GM18520 (cell line): ENCODE measurements around the gene RASA3.
"Not testable (repeated sequence)": the region's sequence is repeated elsewhere in the genome, so short reads cannot be mapped to it uniquely, and the experiment has no call there.

Experiments
- ATAC-seq: cut with Tn5 transposase; IDR thresholded peaks from one replicate; pipeline ENCODE4 v1.9.1; 2021; ENCODE audit not compliant: unreplicated experiment

The RASA3 gene

GRCh38 chr13:114132419-114133121 lies at the start of gene RASA3:
RASA3 (minus strand) TSS chr13:114132623; CDS start chr13:114132489, 134 bp downstream.
- ATAC-seq: no peak

- ATAC-seq: no peak
These were observed 46.8 kb upstream of the RASA3 start, which contains the start of gene CFAP97D2 for GRCh38 chr13:114179087-114179658. CFAP97D2 (plus strand) TSS chr13:114179257; CDS start chr13:114179331, 74 bp downstream.

GRCh38 chr13:114177245-114178010 lies 45.0 kb upstream of the RASA3 start:
- ATAC-seq: no peak

- not testable (repeated sequence) for ATAC-seq
These were observed 44.0 kb upstream of the RASA3 start for GRCh38 chr13:114176359-114176902.

- ATAC-seq: no peak
These were observed 42.1 kb upstream of the RASA3 start for GRCh38 chr13:114174529-114174961.

GRCh38 chr13:114173745-114174144 lies 41.3 kb upstream of the RASA3 start:
- ATAC-seq: no peak

GRCh38 chr13:114173272-114173671 lies 40.8 kb upstream of the RASA3 start:
- ATAC-seq: no peak

GRCh38 chr13:114167885-114168284 lies 35.5 kb upstream of the RASA3 start:
- no peak for ATAC-seq

GRCh38 chr13:114167426-114167825 lies 35.0 kb upstream of the RASA3 start:
- ATAC-seq: no peak

- no peak for ATAC-seq
These were observed 34.1 kb upstream of the RASA3 start for GRCh38 chr13:114166381-114167131.

- ATAC-seq: no peak
These were observed 32.4 kb upstream of the RASA3 start for GRCh38 chr13:114164681-114165429.

GRCh38 chr13:114164053-114164452 lies 31.6 kb upstream of the RASA3 start:
- no peak for ATAC-seq

- no peak for ATAC-seq
These were observed 30.1 kb upstream of the RASA3 start for GRCh38 chr13:114162533-114162922.

- ATAC-seq: no peak
These were observed 29.5 kb upstream of the RASA3 start for GRCh38 chr13:114161644-114162532.

GRCh38 chr13:114161028-114161556 lies 28.7 kb upstream of the RASA3 start:
- ATAC-seq: no peak

- not testable (repeated sequence) for ATAC-seq
These were observed 26.6 kb upstream of the RASA3 start for GRCh38 chr13:114158869-114159666.

GRCh38 chr13:114157869-114158495 lies 25.6 kb upstream of the RASA3 start:
- no peak for ATAC-seq
